ENCODE data around the gene NOX1.
A peak's percentile ranks its signal among the peaks of the same experiment; 100 is the strongest.

Gene NOX1

GRCh38 chrX:100863326-100863864 is 10.8 kb downstream of the NOX1 start:
- no peak for TF ChIP-seq CTCF (IDR thresholded peaks at IDR 0.05; ENCODE audit: insufficient read depth, low read depth, low read length, missing control alignments)
- no peak overlapping the region for H3K4me3 ChIP-seq (ENCODE audit: low read depth, low read length)
- DNase-seq (ENCODE audit: low read depth): no peak

- no peak overlapping the region for H3K4me3 ChIP-seq (ENCODE audit: low read depth, low read length)
- no peak for DNase-seq (ENCODE audit: low read depth)
- TF ChIP-seq CTCF (IDR thresholded peaks at IDR 0.05; ENCODE audit: insufficient read depth, low read depth, low read length, missing control alignments): no peak
Measured at GRCh38 chrX:100852810-100853209, 21.3 kb downstream of the NOX1 start.

GRCh38 chrX:100850317-100850716 is 23.8 kb downstream of the NOX1 start:
- H3K4me3 ChIP-seq (ENCODE audit: low read depth, low read length): no peak overlapping the region

DNA sequence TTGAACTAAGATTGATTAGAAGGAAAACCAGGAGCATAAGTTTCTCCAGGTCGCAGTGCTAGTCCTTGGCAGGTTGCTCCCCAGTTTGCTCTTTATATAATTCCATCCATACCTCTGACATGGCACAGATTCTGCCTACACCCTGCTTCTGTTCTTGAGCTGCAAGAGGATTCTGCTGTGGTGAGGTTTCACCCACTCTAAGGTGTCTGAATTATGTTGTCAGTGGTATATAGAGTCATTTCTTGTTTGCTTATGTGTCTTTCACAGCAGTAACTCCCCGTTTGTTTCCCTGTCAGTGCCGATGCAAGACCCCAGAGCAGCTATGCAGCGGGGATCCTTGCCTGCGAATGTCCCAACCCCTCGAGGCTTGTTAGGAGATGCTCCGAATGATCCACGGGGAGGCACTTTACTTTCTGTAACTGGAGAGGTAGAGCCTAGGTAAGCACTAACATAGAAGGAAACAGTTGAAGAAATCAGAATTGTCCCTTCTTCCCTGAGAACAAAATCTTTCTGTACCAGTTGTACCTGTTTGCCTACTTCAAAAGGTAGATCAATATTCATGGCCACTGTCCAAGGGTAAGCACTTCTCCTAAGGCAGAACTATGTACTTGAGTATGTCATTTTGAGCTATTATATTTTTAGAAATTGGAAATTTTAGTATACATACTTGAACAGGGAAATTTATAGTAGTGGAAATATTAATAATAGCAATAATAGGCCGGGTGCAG is 42.8 kb downstream of the NOX1 start:
- TF ChIP-seq CTCF (IDR thresholded peaks at IDR 0.05; ENCODE audit: insufficient read depth, low read depth, low read length, missing control alignments): no peak
- no peak for DNase-seq (ENCODE audit: low read depth)
- H3K4me3 ChIP-seq (ENCODE audit: low read depth, low read length): no peak overlapping the region

More at GRCh38 chrX:100850317-100850716, 23.8 kb downstream of the NOX1 start:
- no peak for DNase-seq (ENCODE audit: low read depth)
- TF ChIP-seq CTCF (IDR thresholded peaks at IDR 0.05; ENCODE audit: insufficient read depth, low read depth, low read length, missing control alignments): no peak

DNA sequence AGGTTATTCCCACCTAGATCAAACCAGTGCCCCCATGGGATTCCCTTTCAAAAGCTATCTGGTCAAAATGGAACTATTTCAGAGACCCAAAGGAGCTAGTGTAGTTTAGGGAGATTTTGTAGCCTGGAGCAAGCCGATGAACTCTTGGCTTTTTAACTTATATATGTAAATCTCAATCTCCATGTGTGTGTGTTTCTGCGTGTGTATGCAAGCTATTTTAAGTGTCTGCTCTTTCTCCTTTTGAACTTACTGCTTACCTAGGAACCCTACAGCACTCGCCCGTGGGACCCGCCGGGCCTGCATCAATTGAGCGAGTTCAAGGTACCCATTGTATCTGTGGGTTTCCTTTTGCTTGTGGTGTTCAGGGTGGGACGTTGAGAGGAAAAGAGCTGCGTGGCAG is 43.6 kb downstream of the NOX1 start:
- peak; percentile 42 for DNase-seq (ENCODE audit: low read depth)
- H3K4me3 ChIP-seq (ENCODE audit: low read depth, low read length): peak overlapping the region; percentile 36

DNA sequence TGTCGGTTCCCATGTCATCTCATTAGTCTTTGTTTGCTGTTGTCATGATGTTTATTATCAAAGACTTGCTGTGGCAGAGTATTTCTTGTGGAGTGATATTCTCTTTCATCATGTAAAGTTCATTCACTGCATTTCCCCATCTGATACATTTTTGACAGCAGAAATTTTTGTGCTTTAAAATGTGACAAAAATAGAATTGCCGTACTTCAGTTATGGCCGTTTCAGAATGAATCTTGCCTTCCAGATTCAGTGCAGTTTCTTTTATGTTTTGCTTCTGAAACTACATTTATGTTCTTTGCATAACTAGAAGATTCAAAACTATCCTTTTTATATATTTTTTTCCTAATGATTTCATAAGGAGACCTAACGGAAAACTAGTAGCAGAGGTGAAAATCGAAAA is 44.0 kb downstream of the NOX1 start:
- DNase-seq (ENCODE audit: low read depth): no peak
- H3K4me3 ChIP-seq (ENCODE audit: low read depth, low read length): peak overlapping the region; percentile 36
- TF ChIP-seq CTCF (IDR thresholded peaks at IDR 0.05; ENCODE audit: insufficient read depth, low read depth, low read length, missing control alignments): no peak

More for the DNA sequence above, 43.6 kb downstream of the NOX1 start:
- TF ChIP-seq CTCF (IDR thresholded peaks at IDR 0.05; ENCODE audit: insufficient read depth, low read depth, low read length, missing control alignments): no peak

Measured in GM12865 (cell line).